ENCODE data around the gene SCNN1A. TPM values are rescaled to one million over a fixed set of nuclear protein-coding genes. Genes with fewer than 3 reads are reported as not detected.

SCNN1A gene
- total and polyA plus RNA-seq, 2 of the 4 experiments (the other 2 are of a cell fraction), result 0.41 TPM; not detected in 1

- TF ChIP-seq RCOR1 (IDR thresholded peaks at IDR 0.05; ENCODE audit: insufficient replicate concordance, low read length), result no peak
- no peak for TF ChIP-seq POLR2A (IDR thresholded peaks at IDR 0.05; ENCODE audit: low read depth, low read length)
Observed at GRCh38 chr12:6360578-6361490, 14.5 kb downstream of the SCNN1A start (continued).

GRCh38 chr12:6360080-6360571, 15.2 kb downstream of the SCNN1A start:
- no peak overlapping the region for H4K8ac ChIP-seq (ENCODE audit: low read depth in 2 of 2, low read length in 2 of 2)
- H3K36me3 ChIP-seq (ENCODE audit: control insufficient read depth, insufficient read depth, low read length), result no peaks in the 10 kb centered on the region
- H4K5ac ChIP-seq (ENCODE audit: low read depth, low read length), result no peak overlapping the region
- H3K79me1 ChIP-seq (ENCODE audit: low read depth in 1 of 2, low read length in 2 of 2), result no peaks in the 10 kb centered on the region
- no peak overlapping the region for H2AK9ac ChIP-seq (replicated peaks; ENCODE audit: low read depth, low read length, poor library complexity)
- H3K9me3 ChIP-seq (ENCODE audit: control insufficient read depth, insufficient read depth, low read length), result no peaks in the 10 kb centered on the region
- BruUV-seq (replicated peaks), result no TSS peak
- TF ChIP-seq SMC3 (IDR thresholded peaks at IDR 0.05; ENCODE audit: low read depth, low read length) (no peak), BHLHE40 (IDR thresholded peaks at IDR 0.05; ENCODE audit: low read depth, low read length) (no peak), FOS (IDR thresholded peaks at IDR 0.05; ENCODE audit: low read depth, low read length) (no peak), MAZ (IDR thresholded peaks at IDR 0.05; ENCODE audit: borderline replicate concordance, low read depth, low read length) (no peak), RCOR1 (IDR thresholded peaks at IDR 0.05; ENCODE audit: insufficient replicate concordance, low read length) (no peak), CTCF (conservative IDR thresholded peaks at IDR 0.05; ENCODE audit: low read depth, low read length) (no peak), RAD21 (IDR thresholded peaks at IDR 0.05; ENCODE audit: low read length) (no peak), RFX5 (IDR thresholded peaks at IDR 0.05; ENCODE audit: low read depth, low read length) (no peak), ELK1 (IDR thresholded peaks at IDR 0.05; ENCODE audit: borderline replicate concordance, low read depth, low read length) (no peak), MAFK (IDR thresholded peaks at IDR 0.05; ENCODE audit: low read depth, low read length) (no peak), MXI1 (IDR thresholded peaks at IDR 0.05; ENCODE audit: borderline replicate concordance, low read depth, low read length) (no peak)
- H3K14ac ChIP-seq (replicated peaks; ENCODE audit: low read depth, low read length), result no peak overlapping the region
- no peak overlapping the region for H2BK15ac ChIP-seq (ENCODE audit: low read depth, low read length)
- dilution Hi-C loops (cut with HindIII; ENCODE audit: low sequenced_read_pairs, unreplicated experiment) (no loop called here), intact Hi-C loops (cut with micrococcal nuclease) (no loop called here), in situ Hi-C loops (cut with MboI; ENCODE audit: low sequenced_read_pairs) (no loop called here)
- H3K27me3 ChIP-seq (ENCODE audit: control insufficient read depth, insufficient read depth, low read length), result peaks cover 7% of the 10 kb centered on the region
- H4K91ac ChIP-seq (ENCODE audit: insufficient read depth, low read depth, low read length), result no peak overlapping the region; the same call in 1 of the 2 replicates
- no peak overlapping the region for H3K9ac ChIP-seq (ENCODE audit: low read depth, low read length)
- no peak overlapping the region for H2BK5ac ChIP-seq (ENCODE audit: low read depth, low read length, poor library complexity, severe bottlenecking)
- POLR2A ChIA-PET (ENCODE audit: unreplicated experiment), result no interaction called here
- H3K56ac ChIP-seq (ENCODE audit: extremely low read depth, insufficient read depth, low read length), result no peak overlapping the region
- DNase-seq, result no peak
- no peak overlapping the region for H2AFZ ChIP-seq (replicated peaks; ENCODE audit: low read length, poor library complexity)
- no peak overlapping the region; the same call in 1 of the 2 replicates for H2AK5ac ChIP-seq (ENCODE audit: low read depth, low read length)
- H3K4me3 ChIP-seq (ENCODE audit: insufficient read depth, low read depth, low read length), result no peak overlapping the region
- CTCF ChIA-PET, result interaction anchor here (0.6 kb wide), 1 partner anchor 10 kb away, joined by 3 read pairs; no protein-coding TSS in a partner anchor
- H3K4me1 ChIP-seq (ENCODE audit: control insufficient read depth, insufficient read depth, low read length), result peaks cover 7% of the 10 kb centered on the region
- H3K18ac ChIP-seq (ENCODE audit: low read depth, low read length), result no peak overlapping the region
- H3K27ac ChIP-seq (ENCODE audit: insufficient read depth, low read length), result no peak overlapping the region
- H3K9me1 ChIP-seq (ENCODE audit: insufficient read depth, low read length), result no peaks in the 10 kb centered on the region
- ATAC-seq (ENCODE audit: low read depth), result no peak
- no peak overlapping the region for H3K23ac ChIP-seq (ENCODE audit: low read depth, low read length)
- no peaks in the 10 kb centered on the region for H4K20me1 ChIP-seq (ENCODE audit: insufficient read depth, low read length)
- no peak overlapping the region for H2BK20ac ChIP-seq (ENCODE audit: low read depth, low read length)
- no peak overlapping the region for H3K4ac ChIP-seq (ENCODE audit: low read depth, low read length)
- H2BK120ac ChIP-seq (ENCODE audit: low read depth, low read length), result no peak overlapping the region
- 93% methylated on average over 5 of the region's 7 CpGs; no CpG with 5 or more reads in 1 of the 2 experiments for WGBS, 2 experiments (ENCODE audit: extremely low coverage in 2 of 2, insufficient read length in 1 of 2)
- H3K4me2 ChIP-seq (ENCODE audit: low read depth, low read length), result no peak overlapping the region

Data from IMR-90 (cell line).